Measurements from ENCODE around the gene RAB33B.

DNA sequence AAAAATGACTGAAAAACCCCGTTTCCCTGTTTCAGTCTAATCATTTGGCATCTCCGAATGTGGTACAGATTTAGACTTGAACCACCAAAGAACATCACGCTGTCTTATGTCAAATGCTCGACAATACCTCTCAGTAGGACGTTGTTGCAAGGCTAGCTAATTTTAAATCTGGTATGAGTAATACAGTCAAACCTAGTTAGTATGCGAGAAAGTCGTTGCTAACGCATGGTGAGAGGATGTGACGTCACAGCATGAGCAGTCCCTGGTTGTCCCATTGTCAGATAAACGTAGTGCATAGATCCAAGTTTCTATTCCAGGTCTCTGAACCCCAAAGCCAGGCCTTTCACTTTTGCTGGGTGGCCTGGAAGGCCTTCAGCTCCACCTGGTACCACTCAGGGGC lies 57.4 kb downstream of the RAB33B start:
- TF ChIP-seq CTCF (IDR thresholded peaks at IDR 0.05) (no peak), POLR2A (IDR thresholded peaks at IDR 0.05) (no peak)
